HepG2 (cell line): ENCODE results near the gene ST3GAL2. TPM values are rescaled to one million over a fixed set of nuclear protein-coding genes. Genes with fewer than 3 reads are reported as not detected.

Experiments used
- ATAC-seq: fragments of 200-7000 bp; cut with Tn5 transposase; 3 replicates; pipeline ENCODE4 v1.9.1; 2020; ENCODE audit warnings: mild to moderate bottlenecking, moderate library complexity
- BruUV-seq: library from RNA; stranded (reverse); fragments of 400-500 nt; replicated peaks from 2 replicates; lab custom pipeline; 2021; lab: Mats Ljungman, UMichigan
- CTCF ChIA-PET: fragments of 300-600 bp; formaldehyde crosslinking; extraction: SDS; loops from one replicate; lab custom pipeline; 2021; ENCODE audit warnings: low total read pairs, inconsistent platforms, low intra/inter-chr PET ratio; lab: Yijun Ruan, JAX
- POLR2A ChIA-PET: fragments of 350-600 bp; sonication (Branson Sonifier 250); formaldehyde crosslinking; loops from one replicate; lab custom pipeline; 2020; ENCODE audit warnings: antibody characterized with exemption, inconsistent platforms; lab: Yijun Ruan, JAX
- DNase-seq: peaks from one replicate; pipeline ENCODE4 v3.0.0-alpha.2; 2015; ENCODE audit warnings: low spot score
- FAIRE-seq: peaks from 3 replicates; lab custom pipeline; 2011; peaks lifted over from hg19 to GRCh38; lab: Jason Lieb, UNC
- H2AFZ ChIP-seq: one replicate; pipeline ENCODE4 v1.6.1; 2011; ENCODE audit warnings: low read length, inconsistent platforms
- H3K27ac ChIP-seq: fragments of 300-600 bp; 3 replicates; pipeline ENCODE4 v1.8.0; 2011; ENCODE audit warnings: mixed run types, mild to moderate bottlenecking, mixed read lengths, low read length, inconsistent platforms; ENCODE audit not compliant: insufficient read depth; ENCODE audit errors: extremely low read length
- H3K27me3 ChIP-seq, 2 experiments: fragments of 200-600 bp in 1 of 2; 2 replicates in 1 of 2; 3 replicates in 1 of 2; pipeline versions ENCODE4 v1.6.0 to v1.8.0; 2011; ENCODE audit warnings: low read length in 2 of 2, mild to moderate bottlenecking in 2 of 2, moderate library complexity in 2 of 2, inconsistent platforms in 1 of 2; ENCODE audit not compliant: insufficient read depth in 2 of 2, control insufficient read depth in 1 of 2
- H3K36me3 ChIP-seq, 2 experiments: fragments of 200-600 bp in 1 of 2; replicated peaks in 1 of 2; 2 replicates in 1 of 2; 3 replicates in 1 of 2; pipeline versions ENCODE4 v1.5.1 to v1.8.0; 2011; ENCODE audit warnings: low read length in 2 of 2, inconsistent platforms in 1 of 2; ENCODE audit not compliant: insufficient read depth in 2 of 2, control insufficient read depth in 1 of 2
- H3K4me1 ChIP-seq: 2 replicates; pipeline ENCODE4 v1.5.1; 2012; ENCODE audit warnings: low read length, inconsistent platforms; ENCODE audit not compliant: insufficient read depth
- H3K4me2 ChIP-seq: 2 replicates; pipeline ENCODE4 v1.6.0; 2011; ENCODE audit warnings: low read depth, low read length, inconsistent platforms
- H3K4me3 ChIP-seq, 3 experiments: fragments of 200-600 bp in 1 of 3; sonication (generic), shearing (Covaris generic) in 1 of 3; replicated peaks in 1 of 3; 2 replicates each; pipeline ENCODE4 v1.5.1; 2011 to 2016; ENCODE audit warnings: low read length in 3 of 3, inconsistent platforms in 2 of 3, low read depth in 2 of 3, mild to moderate bottlenecking in 2 of 3, control low read depth in 1 of 3, mixed read lengths in 1 of 3; ENCODE audit not compliant: insufficient read depth in 1 of 3
- H3K79me2 ChIP-seq: one replicate; pipeline ENCODE4 v1.6.1; 2011; ENCODE audit warnings: low read length, inconsistent platforms; ENCODE audit not compliant: insufficient read depth
- H3K9ac ChIP-seq: 2 replicates; pipeline ENCODE4 v1.6.0; 2011; ENCODE audit warnings: mild to moderate bottlenecking, low read depth, low read length, inconsistent platforms; ENCODE audit not compliant: insufficient read depth
- H3K9me3 ChIP-seq: 2 replicates; pipeline ENCODE4 v1.5.1; 2012; ENCODE audit warnings: mild to moderate bottlenecking, low read length
- H4K20me1 ChIP-seq: 2 replicates; pipeline ENCODE4 v1.6.0; 2011; ENCODE audit warnings: inconsistent platforms, mild to moderate bottlenecking, low read length, moderate library complexity; ENCODE audit not compliant: insufficient read depth
- ARID2 ChIP-seq: sonication (generic); formaldehyde crosslinking; IDR thresholded peaks from 2 replicates; pipeline ENCODE4 v1.8.1; 2022; ENCODE audit warnings: mild to moderate bottlenecking, missing genetic modification reagents, borderline replicate concordance
- ATF7 ChIP-seq, 2 experiments: fragments of 450-650 bp in 1 of 2; sonication (generic) in 1 of 2; formaldehyde crosslinking in 1 of 2; IDR thresholded peaks; 2 replicates each; pipeline versions ENCODE4 v1.4.0 to v1.6.1; 2016 to 2020; ENCODE audit warnings: antibody characterized with exemption in 1 of 2, mild to moderate bottlenecking in 1 of 2, missing genetic modification reagents in 1 of 2
- CENPX ChIP-seq: sonication (generic); formaldehyde crosslinking; IDR thresholded peaks from 2 replicates; pipeline ENCODE4 v1.9.0; 2021; ENCODE audit warnings: mild to moderate bottlenecking, missing genetic modification reagents, moderate library complexity
- DPF2 ChIP-seq: sonication (generic); formaldehyde crosslinking; IDR thresholded peaks from 2 replicates; pipeline ENCODE4 v1.4.0; 2020; ENCODE audit warnings: mild to moderate bottlenecking, low read depth, missing genetic modification reagents, borderline replicate concordance
- MLLT10 ChIP-seq: sonication (generic); formaldehyde crosslinking; IDR thresholded peaks from 2 replicates; pipeline ENCODE4 v1.4.0; 2020; ENCODE audit warnings: missing genetic modification reagents
- RAD21 ChIP-seq: fragments of 450-650 bp; formaldehyde crosslinking; IDR thresholded peaks from 2 replicates; pipeline ENCODE4 v1.5.0; 2020; ENCODE audit warnings: mild to moderate bottlenecking
- TEAD3 ChIP-seq: optimal IDR thresholded peaks from 2 replicates; pipeline ENCODE3; 2016; ENCODE audit warnings: borderline replicate concordance
- ZBTB38 ChIP-seq: sonication (generic); formaldehyde crosslinking; IDR thresholded peaks from 2 replicates; pipeline ENCODE4 v1.5.1; 2020; ENCODE audit warnings: mild to moderate bottlenecking, missing genetic modification reagents
- ZMYM3 ChIP-seq: sonication (generic); formaldehyde crosslinking; IDR thresholded peaks from 2 replicates; pipeline ENCODE4 v1.5.1; 2020; ENCODE audit warnings: mild to moderate bottlenecking, missing genetic modification reagents
- ZNF17 ChIP-seq: sonication (generic); formaldehyde crosslinking; IDR thresholded peaks from 2 replicates; pipeline ENCODE4 v1.5.0; 2020; ENCODE audit warnings: mild to moderate bottlenecking, missing genetic modification reagents
- ZNF276 ChIP-seq: sonication (generic); formaldehyde crosslinking; IDR thresholded peaks from 2 replicates; pipeline ENCODE4 v1.4.0; 2020; ENCODE audit warnings: mild to moderate bottlenecking, low read depth, missing genetic modification reagents
- ZNF333 ChIP-seq: sonication (generic); formaldehyde crosslinking; IDR thresholded peaks from 2 replicates; pipeline ENCODE4 v1.4.0; 2020; ENCODE audit warnings: mild to moderate bottlenecking, missing genetic modification reagents, borderline replicate concordance
- ZNF790 ChIP-seq: sonication (generic); formaldehyde crosslinking; IDR thresholded peaks from 2 replicates; pipeline ENCODE4 v1.8.0; 2022; ENCODE audit warnings: missing genetic modification reagents, mild to moderate bottlenecking, borderline replicate concordance
- WGBS: methylation state at CpG from one replicate; pipeline ENCODE4 v1.1.6; 2017; ENCODE audit warnings: low lambda C conversion rate; 5-methylcytosine and 5-hydroxymethylcytosine counted together
- in situ Hi-C: cut with HindIII; loops from 2 replicates; pipeline ENCODE4 v1.10.0; 2017; ENCODE audit warnings: low pct_unique_long_range_greater_than_20kb; ENCODE audit not compliant: extremely low pct_ligation_motif_present
- intact Hi-C: fragments of 100-400 bp; cut with micrococcal nuclease; formaldehyde crosslinking; loops from one replicate; pipeline ENCODE4 v1.10.0; 2022; ENCODE audit not compliant: unreplicated experiment
- polyA plus RNA-seq, 8 experiments: library from polyadenylated mRNA; depleted of rRNA in 3 of 8; stranded (reverse) in 7 of 8; unstranded in 1 of 8; fragments of >200 nt; fragmentation: Illumina TruSeq in 4 of 8; extraction: Trizol in 4 of 8; gene quantifications; 2 replicates each; pipeline versions ENCODE4 v1.2.1 to v1.2.3, GENCODE V29; 2011 to 2016; ENCODE audit warnings: low read depth in 4 of 8, missing spikeins in 1 of 8, mixed read lengths in 1 of 8; ENCODE audit not compliant: insufficient read depth in 1 of 8
- total RNA-seq, 5 experiments: library from RNA; depleted of rRNA; stranded (reverse); fragments of >200 nt; fragmentation: Illumina TruSeq; extraction: Trizol; gene quantifications; 2 replicates each; pipeline ENCODE4 v1.2.3, GENCODE V29; 2016; ENCODE audit warnings: low read depth in 1 of 5
- TF ChIP-seq, protein P1 (sequence below): sonication (generic); formaldehyde crosslinking; conservative IDR thresholded peaks from 2 replicates; pipeline ENCODE4 v1.4.0; 2020; ENCODE audit warnings: missing genetic modification reagents
- TF ChIP-seq, protein P2 (sequence below): sonication (generic); formaldehyde crosslinking; IDR thresholded peaks from 2 replicates; pipeline ENCODE4 v1.5.0; 2020; ENCODE audit warnings: mild to moderate bottlenecking, missing genetic modification reagents
- TF ChIP-seq, protein P3 (sequence below): IDR thresholded peaks from 2 replicates; pipeline ENCODE4 v1.6.1; 2012; ENCODE audit warnings: inconsistent platforms

Gene ST3GAL2
- total and polyA plus RNA-seq, 2 of the 13 experiments (the other 11 are each of a cell fraction or from before 2014, with no cell fraction given): 16.3 to 24.9 TPM

DNA sequence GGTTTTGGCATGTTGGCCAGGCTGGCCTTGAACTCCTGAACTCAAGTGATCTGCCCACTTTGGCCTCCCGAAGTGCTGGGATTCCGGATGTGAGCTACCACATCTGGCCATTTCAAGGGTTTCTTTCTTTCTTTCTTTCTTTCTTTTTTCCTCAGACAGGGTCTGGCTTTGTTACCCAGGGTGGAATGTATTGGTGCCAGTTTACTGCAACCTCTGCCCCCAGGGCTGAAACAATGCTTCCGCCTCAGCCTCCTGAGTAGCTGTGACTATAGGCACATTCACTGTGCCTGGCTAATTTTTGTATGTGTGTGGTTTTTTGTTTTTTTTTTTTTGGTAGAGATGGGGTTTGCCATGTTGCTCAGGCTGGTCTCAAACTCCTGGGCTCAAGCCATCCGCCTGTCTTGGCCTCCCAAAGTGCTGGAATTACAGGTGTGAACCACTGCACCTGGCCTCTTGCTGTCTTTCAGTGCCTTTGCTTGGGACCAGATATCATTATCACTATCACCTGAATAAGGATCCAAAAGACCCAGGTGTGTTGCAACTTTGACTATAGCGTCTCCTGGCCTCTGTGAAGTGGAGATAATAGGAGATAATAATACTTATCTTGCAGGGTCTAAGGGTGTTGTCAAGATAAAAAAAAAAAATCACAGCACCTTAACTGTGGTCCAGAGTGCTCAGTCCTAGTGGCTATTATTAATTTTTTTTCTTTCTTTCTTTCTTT is 18.7 kb upstream of the ST3GAL2 start (continued):
- TF ChIP-seq ZNF333: no peak
- TF ChIP-seq, protein P1, sequence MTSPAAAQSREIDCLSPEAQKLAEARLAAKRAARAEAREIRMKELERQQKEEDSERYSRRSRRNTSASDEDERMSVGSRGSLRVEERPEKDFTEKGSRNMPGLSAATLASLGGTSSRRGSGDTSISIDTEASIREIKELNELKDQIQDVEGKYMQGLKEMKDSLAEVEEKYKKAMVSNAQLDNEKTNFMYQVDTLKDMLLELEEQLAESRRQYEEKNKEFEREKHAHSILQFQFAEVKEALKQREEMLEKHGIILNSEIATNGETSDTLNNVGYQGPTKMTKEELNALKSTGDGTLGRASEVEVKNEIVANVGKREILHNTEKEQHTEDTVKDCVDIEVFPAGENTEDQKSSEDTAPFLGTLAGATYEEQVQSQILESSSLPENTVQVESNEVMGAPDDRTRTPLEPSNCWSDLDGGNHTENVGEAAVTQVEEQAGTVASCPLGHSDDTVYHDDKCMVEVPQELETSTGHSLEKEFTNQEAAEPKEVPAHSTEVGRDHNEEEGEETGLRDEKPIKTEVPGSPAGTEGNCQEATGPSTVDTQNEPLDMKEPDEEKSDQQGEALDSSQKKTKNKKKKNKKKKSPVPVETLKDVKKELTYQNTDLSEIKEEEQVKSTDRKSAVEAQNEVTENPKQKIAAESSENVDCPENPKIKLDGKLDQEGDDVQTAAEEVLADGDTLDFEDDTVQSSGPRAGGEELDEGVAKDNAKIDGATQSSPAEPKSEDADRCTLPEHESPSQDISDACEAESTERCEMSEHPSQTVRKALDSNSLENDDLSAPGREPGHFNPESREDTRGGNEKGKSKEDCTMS (CRISPR knock-in tag): no peak
- no peak for TF ChIP-seq CENPX (CRISPR knock-in tag)
- no peak for TF ChIP-seq ZNF17
- TF ChIP-seq ATF7 (IDR thresholded peaks at IDR 0.05): no peak
- TF ChIP-seq ATF7 (CRISPR knock-in tag; IDR thresholded peaks at IDR 0.05): no peak
- TF ChIP-seq MLLT10 (CRISPR knock-in tag): no peak
- no peak for TF ChIP-seq DPF2 (CRISPR knock-in tag)
- peak; percentile 8 for TF ChIP-seq TEAD3 (CRISPR knock-in tag)

DNA sequence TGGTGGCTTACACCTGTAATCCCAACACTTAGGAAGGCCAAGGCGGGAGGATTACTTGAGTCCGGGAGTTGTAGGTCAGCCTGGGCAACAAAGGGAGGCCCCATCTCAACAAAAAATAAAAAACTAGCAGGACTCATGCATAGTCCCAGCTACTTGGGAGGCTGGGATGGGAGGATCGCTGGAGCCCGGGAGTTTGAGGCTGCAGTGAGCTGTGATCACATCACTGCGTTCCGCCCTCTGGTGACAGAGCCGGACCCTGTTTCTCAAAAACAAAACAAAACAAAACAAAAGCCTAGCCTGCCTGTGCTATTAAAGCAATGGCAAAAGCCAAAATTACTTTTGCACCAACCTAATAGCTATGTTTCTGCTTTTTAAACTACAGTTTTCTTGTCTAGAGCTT is 17.0 kb upstream of the ST3GAL2 start:
- H2AFZ ChIP-seq: no peak overlapping the region
- FAIRE-seq: no peak
- peaks cover 44% of the 10 kb centered on the region for H3K4me1 ChIP-seq
- no peaks in the 10 kb centered on the region for H4K20me1 ChIP-seq
- no peak overlapping the region for H3K4me3 ChIP-seq
- CTCF ChIA-PET: interaction anchor here (1.6 kb wide), 1 partner anchor 61 kb away, joined by 5 read pairs; no protein-coding TSS in a partner anchor
- intact Hi-C loops (no loop called here), in situ Hi-C loops (no loop called here)
- no peaks in the 10 kb centered on the region for H3K9me3 ChIP-seq
- H3K79me2 ChIP-seq: no peaks in the 10 kb centered on the region
- no TSS peak for BruUV-seq
- POLR2A ChIA-PET: interaction anchor here (0.7 to 4.9 kb wide), 4 partner anchors 15 to 76 kb away, joined by 3 to 96 read pairs (median 46); partner anchors contain the start of gene ST3GAL2
- H3K36me3 ChIP-seq: no peaks in the 10 kb centered on the region
- no peak overlapping the region for H3K9ac ChIP-seq
- H3K27me3 ChIP-seq: no peaks in the 10 kb centered on the region; a peak in 1 of 5 replicates
- no peak overlapping the region for H3K27ac ChIP-seq
- no peak for ATAC-seq
- WGBS: 92% methylated on average over 7 of the region's 7 CpGs
- H3K4me2 ChIP-seq: 0 out of 2 replicates have a peak overlapping the region, but pooled peaks have one; percentile 73
- DNase-seq: no peak
- TF ChIP-seq ZMYM3: peak; percentile 87
- 0 out of 2 replicates have a peak, but pooled peaks have one; percentile 26 for TF ChIP-seq RAD21 (CRISPR knock-in tag)
- 0 out of 2 replicates have a peak, but pooled peaks have one; percentile 29 for TF ChIP-seq ARID2 (CRISPR knock-in tag)
- TF ChIP-seq ZBTB38: 0 out of 2 replicates have a peak, but pooled peaks have one; percentile 9
- no peak for TF ChIP-seq ZNF790 (CRISPR knock-in tag)
- TF ChIP-seq, protein P2, sequence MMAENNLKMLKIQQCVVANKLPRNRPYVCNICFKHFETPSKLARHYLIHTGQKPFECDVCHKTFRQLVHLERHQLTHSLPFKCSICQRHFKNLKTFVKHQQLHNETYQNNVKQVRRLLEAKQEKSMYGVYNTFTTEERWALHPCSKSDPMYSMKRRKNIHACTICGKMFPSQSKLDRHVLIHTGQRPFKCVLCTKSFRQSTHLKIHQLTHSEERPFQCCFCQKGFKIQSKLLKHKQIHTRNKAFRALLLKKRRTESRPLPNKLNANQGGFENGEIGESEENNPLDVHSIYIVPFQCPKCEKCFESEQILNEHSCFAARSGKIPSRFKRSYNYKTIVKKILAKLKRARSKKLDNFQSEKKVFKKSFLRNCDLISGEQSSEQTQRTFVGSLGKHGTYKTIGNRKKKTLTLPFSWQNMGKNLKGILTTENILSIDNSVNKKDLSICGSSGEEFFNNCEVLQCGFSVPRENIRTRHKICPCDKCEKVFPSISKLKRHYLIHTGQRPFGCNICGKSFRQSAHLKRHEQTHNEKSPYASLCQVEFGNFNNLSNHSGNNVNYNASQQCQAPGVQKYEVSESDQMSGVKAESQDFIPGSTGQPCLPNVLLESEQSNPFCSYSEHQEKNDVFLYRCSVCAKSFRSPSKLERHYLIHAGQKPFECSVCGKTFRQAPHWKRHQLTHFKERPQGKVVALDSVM (CRISPR knock-in tag): peak; percentile 99
- no peak for TF ChIP-seq ZNF276 (CRISPR knock-in tag)
- TF ChIP-seq, protein P3, sequence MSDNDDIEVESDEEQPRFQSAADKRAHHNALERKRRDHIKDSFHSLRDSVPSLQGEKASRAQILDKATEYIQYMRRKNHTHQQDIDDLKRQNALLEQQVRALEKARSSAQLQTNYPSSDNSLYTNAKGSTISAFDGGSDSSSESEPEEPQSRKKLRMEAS: no peak
